SK-N-SH treated with all-trans-retinoic acid at 6 μM for 48 hours (cell line): ENCODE data around the gene NCKAP5.

Experiments
- ATAC-seq: fragments of 200-7000 bp; cut with Tn5 transposase; 3 replicates; pipeline ENCODE4 v1.9.1; 2020; ENCODE audit warnings: mild to moderate bottlenecking, moderate library complexity
- ARNTL ChIP-seq: fragments of 450-650 bp; formaldehyde crosslinking; IDR thresholded peaks from 2 replicates; pipeline ENCODE4 v1.5.0; 2020; ENCODE audit warnings: low read depth, mild to moderate bottlenecking, moderate library complexity, borderline replicate concordance
- BACH2 ChIP-seq: fragments of 250-450 bp; sonication (Bioruptor Pico); IDR thresholded peaks from 2 replicates; pipeline ENCODE4 v1.9.0; 2021; ENCODE audit warnings: mild to moderate bottlenecking, borderline replicate concordance
- CREB5 ChIP-seq: fragments of 250-450 bp; sonication (Bioruptor Pico); IDR thresholded peaks from 2 replicates; pipeline ENCODE4 v1.5.1; 2020; ENCODE audit warnings: low read depth, mild to moderate bottlenecking, moderate library complexity
- CSDC2 ChIP-seq: fragments of 250-450 bp; sonication (Bioruptor Pico); IDR thresholded peaks from 2 replicates; pipeline ENCODE4 v1.5.0; 2020; ENCODE audit warnings: mild to moderate bottlenecking, moderate library complexity
- CSRNP3 ChIP-seq: fragments of 250-450 bp; sonication (Bioruptor Pico); IDR thresholded peaks from 2 replicates; pipeline ENCODE4 v1.5.1; 2021; ENCODE audit warnings: mild to moderate bottlenecking, moderate library complexity
- ESRRG ChIP-seq: fragments of 250-450 bp; sonication (Bioruptor Pico); IDR thresholded peaks from 2 replicates; pipeline ENCODE4 v1.6.1; 2021; ENCODE audit warnings: mild to moderate bottlenecking
- GLIS3 ChIP-seq: fragments of 250-450 bp; sonication (Bioruptor Pico); IDR thresholded peaks from 2 replicates; pipeline ENCODE4 v1.5.0; 2020; ENCODE audit warnings: mild to moderate bottlenecking, moderate library complexity
- OSR1 ChIP-seq: fragments of 250-450 bp; sonication (Bioruptor Pico); IDR thresholded peaks from 2 replicates; pipeline ENCODE4 v1.8.0; 2022; ENCODE audit warnings: moderate library complexity, mild to moderate bottlenecking, inconsistent platforms
- POU6F1 ChIP-seq: fragments of 250-450 bp; sonication (Bioruptor Pico); IDR thresholded peaks from 2 replicates; pipeline ENCODE4 v1.8.0; 2021; ENCODE audit warnings: low read depth, mild to moderate bottlenecking, moderate library complexity, borderline replicate concordance
- PPARA ChIP-seq: fragments of 250-450 bp; sonication (Bioruptor Pico); IDR thresholded peaks from 2 replicates; pipeline ENCODE4 v1.5.0; 2020; ENCODE audit warnings: mild to moderate bottlenecking, borderline replicate concordance
- RARB ChIP-seq: fragments of 250-450 bp; sonication (Bioruptor Pico); IDR thresholded peaks from 2 replicates; pipeline ENCODE4 v1.8.0; 2021; ENCODE audit warnings: mild to moderate bottlenecking, moderate library complexity
- TCF4 ChIP-seq: fragments of 250-450 bp; sonication (Bioruptor Pico); IDR thresholded peaks from 2 replicates; pipeline ENCODE4 v1.8.0; 2021; ENCODE audit warnings: mild to moderate bottlenecking, moderate library complexity, borderline replicate concordance
- TOX ChIP-seq: fragments of 250-450 bp; sonication (Bioruptor Pico); IDR thresholded peaks from 2 replicates; pipeline ENCODE4 v1.8.0; 2021; ENCODE audit warnings: mild to moderate bottlenecking, moderate library complexity, borderline replicate concordance
- ZC3H10 ChIP-seq: fragments of 250-450 bp; sonication (Bioruptor Pico); IDR thresholded peaks from 2 replicates; pipeline ENCODE4 v1.5.1; 2021; ENCODE audit warnings: mild to moderate bottlenecking, moderate library complexity
- ZFP3 ChIP-seq: fragments of 250-450 bp; sonication (Bioruptor Pico); IDR thresholded peaks from 2 replicates; pipeline ENCODE4 v1.5.0; 2020; ENCODE audit warnings: mild to moderate bottlenecking, moderate library complexity
- ZFP30 ChIP-seq: fragments of 450-650 bp; formaldehyde crosslinking; IDR thresholded peaks from 2 replicates; pipeline ENCODE4 v1.5.0; 2022; ENCODE audit warnings: mild to moderate bottlenecking, moderate library complexity
- ZNF565 ChIP-seq: fragments of 450-650 bp; formaldehyde crosslinking; conservative IDR thresholded peaks from 2 replicates; pipeline ENCODE4 v1.5.0; 2020; ENCODE audit warnings: low read depth, mild to moderate bottlenecking, moderate library complexity
- ZNF70 ChIP-seq: fragments of 450-650 bp; formaldehyde crosslinking; IDR thresholded peaks from 2 replicates; pipeline ENCODE4 v1.5.0; 2020; ENCODE audit warnings: mild to moderate bottlenecking, moderate library complexity
- ZNF8 ChIP-seq: fragments of 450-650 bp; formaldehyde crosslinking; IDR thresholded peaks from 2 replicates; pipeline ENCODE4 v1.5.0; 2020; ENCODE audit warnings: mild to moderate bottlenecking, moderate library complexity
- TF ChIP-seq, protein P1 (sequence below): fragments of 250-450 bp; sonication (Bioruptor Pico); IDR thresholded peaks from 2 replicates; pipeline ENCODE4 v1.5.0; 2020; ENCODE audit warnings: mild to moderate bottlenecking, moderate library complexity
- TF ChIP-seq, protein P2 (sequence below): fragments of 250-450 bp; sonication (Bioruptor Pico); IDR thresholded peaks from 2 replicates; pipeline ENCODE4 v1.8.0; 2020; ENCODE audit warnings: mild to moderate bottlenecking, moderate library complexity, borderline replicate concordance

Gene NCKAP5

GRCh38 chr2:132721938-132722337 is 846.3 kb downstream of the NCKAP5 start:
- TF ChIP-seq ZNF70 (CRISPR knock-in tag), result no peak
- no peak for TF ChIP-seq ARNTL (CRISPR knock-in tag)
- TF ChIP-seq, protein P1, sequence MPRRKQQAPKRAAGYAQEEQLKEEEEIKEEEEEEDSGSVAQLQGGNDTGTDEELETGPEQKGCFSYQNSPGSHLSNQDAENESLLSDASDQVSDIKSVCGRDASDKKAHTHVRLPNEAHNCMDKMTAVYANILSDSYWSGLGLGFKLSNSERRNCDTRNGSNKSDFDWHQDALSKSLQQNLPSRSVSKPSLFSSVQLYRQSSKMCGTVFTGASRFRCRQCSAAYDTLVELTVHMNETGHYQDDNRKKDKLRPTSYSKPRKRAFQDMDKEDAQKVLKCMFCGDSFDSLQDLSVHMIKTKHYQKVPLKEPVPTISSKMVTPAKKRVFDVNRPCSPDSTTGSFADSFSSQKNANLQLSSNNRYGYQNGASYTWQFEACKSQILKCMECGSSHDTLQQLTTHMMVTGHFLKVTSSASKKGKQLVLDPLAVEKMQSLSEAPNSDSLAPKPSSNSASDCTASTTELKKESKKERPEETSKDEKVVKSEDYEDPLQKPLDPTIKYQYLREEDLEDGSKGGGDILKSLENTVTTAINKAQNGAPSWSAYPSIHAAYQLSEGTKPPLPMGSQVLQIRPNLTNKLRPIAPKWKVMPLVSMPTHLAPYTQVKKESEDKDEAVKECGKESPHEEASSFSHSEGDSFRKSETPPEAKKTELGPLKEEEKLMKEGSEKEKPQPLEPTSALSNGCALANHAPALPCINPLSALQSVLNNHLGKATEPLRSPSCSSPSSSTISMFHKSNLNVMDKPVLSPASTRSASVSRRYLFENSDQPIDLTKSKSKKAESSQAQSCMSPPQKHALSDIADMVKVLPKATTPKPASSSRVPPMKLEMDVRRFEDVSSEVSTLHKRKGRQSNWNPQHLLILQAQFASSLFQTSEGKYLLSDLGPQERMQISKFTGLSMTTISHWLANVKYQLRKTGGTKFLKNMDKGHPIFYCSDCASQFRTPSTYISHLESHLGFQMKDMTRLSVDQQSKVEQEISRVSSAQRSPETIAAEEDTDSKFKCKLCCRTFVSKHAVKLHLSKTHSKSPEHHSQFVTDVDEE (CRISPR knock-in tag), result no peak
- TF ChIP-seq CREB5 (CRISPR knock-in tag), result no peak
- TF ChIP-seq ZFP3 (CRISPR knock-in tag), result no peak
- no peak for TF ChIP-seq CSDC2 (CRISPR knock-in tag)
- no peak for TF ChIP-seq GLIS3 (CRISPR knock-in tag)
- no peak for TF ChIP-seq ESRRG (CRISPR knock-in tag)
- TF ChIP-seq ZNF8 (CRISPR knock-in tag), result no peak
- TF ChIP-seq, protein P2, sequence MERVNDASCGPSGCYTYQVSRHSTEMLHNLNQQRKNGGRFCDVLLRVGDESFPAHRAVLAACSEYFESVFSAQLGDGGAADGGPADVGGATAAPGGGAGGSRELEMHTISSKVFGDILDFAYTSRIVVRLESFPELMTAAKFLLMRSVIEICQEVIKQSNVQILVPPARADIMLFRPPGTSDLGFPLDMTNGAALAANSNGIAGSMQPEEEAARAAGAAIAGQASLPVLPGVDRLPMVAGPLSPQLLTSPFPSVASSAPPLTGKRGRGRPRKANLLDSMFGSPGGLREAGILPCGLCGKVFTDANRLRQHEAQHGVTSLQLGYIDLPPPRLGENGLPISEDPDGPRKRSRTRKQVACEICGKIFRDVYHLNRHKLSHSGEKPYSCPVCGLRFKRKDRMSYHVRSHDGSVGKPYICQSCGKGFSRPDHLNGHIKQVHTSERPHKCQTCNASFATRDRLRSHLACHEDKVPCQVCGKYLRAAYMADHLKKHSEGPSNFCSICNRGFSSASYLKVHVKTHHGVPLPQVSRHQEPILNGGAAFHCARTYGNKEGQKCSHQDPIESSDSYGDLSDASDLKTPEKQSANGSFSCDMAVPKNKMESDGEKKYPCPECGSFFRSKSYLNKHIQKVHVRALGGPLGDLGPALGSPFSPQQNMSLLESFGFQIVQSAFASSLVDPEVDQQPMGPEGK (CRISPR knock-in tag), result no peak
- no peak for TF ChIP-seq ZFP30 (CRISPR knock-in tag)
- no peak for TF ChIP-seq RARB (CRISPR knock-in tag)
- TF ChIP-seq TOX (CRISPR knock-in tag), result no peak
- no peak for TF ChIP-seq PPARA (CRISPR knock-in tag)
- no peak for TF ChIP-seq OSR1 (CRISPR knock-in tag)
- ATAC-seq, result no peak

DNA sequence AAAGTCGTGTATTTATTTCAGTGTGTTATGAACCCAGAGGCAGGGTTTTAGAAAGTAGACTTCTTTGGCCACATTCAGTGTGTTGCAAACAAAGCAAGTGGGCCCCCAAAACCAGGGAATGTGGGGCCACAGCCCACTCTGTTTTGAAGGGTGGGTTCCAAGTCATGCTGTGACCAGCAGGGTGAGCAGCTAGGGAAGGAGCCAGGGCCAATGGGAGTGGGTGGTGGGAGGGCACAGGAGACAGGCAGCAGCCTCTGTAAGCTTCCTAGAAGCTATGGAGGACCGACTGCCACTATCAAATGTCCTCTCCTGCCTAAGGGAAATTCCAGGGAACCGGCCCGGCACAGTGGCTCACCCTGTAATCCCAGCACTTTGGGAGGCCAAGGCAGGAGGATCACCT is 847.9 kb downstream of the NCKAP5 start:
- ATAC-seq, result no peak
- TF ChIP-seq ZC3H10 (CRISPR knock-in tag) (no peak), POU6F1 (CRISPR knock-in tag) (no peak), ARNTL (CRISPR knock-in tag) (no peak), BACH2 (CRISPR knock-in tag) (no peak), ZNF565 (CRISPR knock-in tag) (no peak), ESRRG (CRISPR knock-in tag) (no peak), CSRNP3 (no peak), TOX (CRISPR knock-in tag) (no peak), ZNF8 (CRISPR knock-in tag) (no peak), CSDC2 (CRISPR knock-in tag) (no peak), PPARA (CRISPR knock-in tag) (no peak), TCF4 (no peak)
- TF ChIP-seq, protein P2 (CRISPR knock-in tag), result no peak
